Measurements from ENCODE around the gene MEPCE. TPM values are rescaled to one million over a fixed set of nuclear protein-coding genes. Genes with fewer than 3 reads are reported as not detected.
A peak's percentile ranks its signal among the peaks of the same experiment; 100 is the strongest.
"Not testable (repeated sequence)": the region's sequence is repeated elsewhere in the genome, so short reads cannot be mapped to it uniquely, and the experiment has no call there.

Gene MEPCE
- total RNA-seq, 4 donors from 2014 or later = 21.2 to 44.9 (median 40.6) TPM

GRCh38 chr7:100435401-100436304 is 6.0 kb downstream of the MEPCE start:
- peaks cover 8 to 41% (median 36%) of the 10 kb centered on the region in 4 donors for H3K36me3 ChIP-seq
- WGBS = 16% methylated on average over 5 of the region's 81 CpGs
- H3K27me3 ChIP-seq = no peaks in the 10 kb centered on the region
- intact Hi-C loops (cut with DNase I) = no loop called here
- H3K4me3 ChIP-seq = peak overlapping the region; percentile 77 to 92 (median 88)
- H3K9me3 ChIP-seq = no peaks in the 10 kb centered on the region
- H3K4me1 ChIP-seq = peaks cover 31 to 58% (median 51%) of the 10 kb centered on the region in 4 donors
- H3K27ac ChIP-seq (replicated peaks in 1 of 4) = peak overlapping the region; percentile 93 to 96 (median 95)
- no peak for DNase-seq (ENCODE audit: extremely low spot score)
- no peak for TF ChIP-seq EP300 (IDR thresholded peaks at IDR 0.05)
- TF ChIP-seq POLR2A (IDR thresholded peaks at IDR 0.05; ENCODE audit: low read depth) = no peak
- no peak for TF ChIP-seq POLR2AphosphoS5 (IDR thresholded peaks at IDR 0.05)
- TF ChIP-seq CTCF (IDR thresholded peaks at IDR 0.05) = no peak

- Histone ChIP-seq H3K9me3 (no peaks in the 10 kb centered on the region), H3K27ac (replicated peaks in 1 of 4) (peak overlapping the region; percentile 93 to 96 (median 95)), H3K27me3 (no peaks in the 10 kb centered on the region), H3K4me1 (peaks cover 14 to 40% (median 33%) of the 10 kb centered on the region in 4 donors), H3K4me3 (peak overlapping the region; percentile 77 to 92 (median 88)), H3K36me3 (peaks cover 8 to 24% (median 23%) of the 10 kb centered on the region in 4 donors)
- 87% methylated on average over 28 of the region's 28 CpGs for WGBS
- no peak for DNase-seq (ENCODE audit: extremely low spot score)
- TF ChIP-seq POLR2AphosphoS5 (IDR thresholded peaks at IDR 0.05) (no peak), CTCF (IDR thresholded peaks at IDR 0.05) (no peak), EP300 (IDR thresholded peaks at IDR 0.05) (no peak), POLR2A (IDR thresholded peaks at IDR 0.05; ENCODE audit: low read depth) (no peak)
- intact Hi-C loops (cut with DNase I) = no loop called here
These were observed 7.8 kb downstream of the MEPCE start for GRCh38 chr7:100437150-100438100.

GRCh38 chr7:100438172-100438571 is 8.5 kb downstream of the MEPCE start:
- Histone ChIP-seq H3K27ac (replicated peaks in 1 of 4) (peak overlapping the region in 2 of 4 donors; percentile 96), H3K27me3 (no peaks in the 10 kb centered on the region), H3K4me3 (no peak overlapping the region), H3K4me1 (peaks cover 11 to 32% (median 26%) of the 10 kb centered on the region in 4 donors), H3K36me3 (peaks cover 8 to 17% (median 16%) of the 10 kb centered on the region in 4 donors), H3K9me3 (no peaks in the 10 kb centered on the region)
- 57% methylated on average over 2 of the region's 2 CpGs for WGBS
- intact Hi-C loops (cut with DNase I) = no loop called here
- DNase-seq (ENCODE audit: extremely low spot score) = no peak
- no peak for TF ChIP-seq CTCF (IDR thresholded peaks at IDR 0.05)
- no peak for TF ChIP-seq POLR2AphosphoS5 (IDR thresholded peaks at IDR 0.05)

- intact Hi-C loops (cut with DNase I); DNase-seq (ENCODE audit: extremely low spot score); H3K9me3 ChIP-seq; H3K27ac ChIP-seq (replicated peaks in 1 of 4); H3K27me3 ChIP-seq; H3K4me3 ChIP-seq: not testable (repeated sequence)
- Histone ChIP-seq H3K36me3 (peaks cover 8 to 11% (median 11%) of the 10 kb centered on the region in 4 donors), H3K4me1 (peaks cover 13 to 27% (median 21%) of the 10 kb centered on the region in 4 donors)
- 91% methylated on average over 8 of the region's 8 CpGs for WGBS
These were observed 9.1 kb downstream of the MEPCE start for GRCh38 chr7:100438731-100439130.

GRCh38 chr7:100439244-100439643 is 9.6 kb downstream of the MEPCE start:
- H3K27ac ChIP-seq (replicated peaks in 1 of 4); DNase-seq (ENCODE audit: extremely low spot score): not testable (repeated sequence)

More at GRCh38 chr7:100439244-100439643, 9.6 kb downstream of the MEPCE start:
- H3K4me1 ChIP-seq = peaks cover 15 to 25% (median 20%) of the 10 kb centered on the region in 4 donors
- H3K4me3 ChIP-seq; H3K27me3 ChIP-seq; intact Hi-C loops (cut with DNase I); H3K9me3 ChIP-seq; H3K36me3 ChIP-seq: not testable (repeated sequence)
- 91% methylated on average over 7 of the region's 7 CpGs for WGBS
